Testis (tissue), 2 donors: ENCODE results near the gene SH3BP2.

ENCODE experiments used
- CTCF ChIP-seq, 3 experiments: fragments of 450-650 bp in 2 of 3; fragments of 200-600 bp in 1 of 3; sonication (generic) in 1 of 3; IDR thresholded peaks; one replicate each; pipeline ENCODE4 v1.5.1; 2016 to 2019; ENCODE audit warnings: antibody characterized with exemption in 3 of 3, mild to moderate bottlenecking in 2 of 3, moderate library complexity in 1 of 3
- POLR2A ChIP-seq: fragments of 450-650 bp; IDR thresholded peaks from one replicate; pipeline ENCODE4 v1.6.1; 2017; ENCODE audit warnings: antibody characterized with exemption, mild to moderate bottlenecking, moderate library complexity

DNA sequence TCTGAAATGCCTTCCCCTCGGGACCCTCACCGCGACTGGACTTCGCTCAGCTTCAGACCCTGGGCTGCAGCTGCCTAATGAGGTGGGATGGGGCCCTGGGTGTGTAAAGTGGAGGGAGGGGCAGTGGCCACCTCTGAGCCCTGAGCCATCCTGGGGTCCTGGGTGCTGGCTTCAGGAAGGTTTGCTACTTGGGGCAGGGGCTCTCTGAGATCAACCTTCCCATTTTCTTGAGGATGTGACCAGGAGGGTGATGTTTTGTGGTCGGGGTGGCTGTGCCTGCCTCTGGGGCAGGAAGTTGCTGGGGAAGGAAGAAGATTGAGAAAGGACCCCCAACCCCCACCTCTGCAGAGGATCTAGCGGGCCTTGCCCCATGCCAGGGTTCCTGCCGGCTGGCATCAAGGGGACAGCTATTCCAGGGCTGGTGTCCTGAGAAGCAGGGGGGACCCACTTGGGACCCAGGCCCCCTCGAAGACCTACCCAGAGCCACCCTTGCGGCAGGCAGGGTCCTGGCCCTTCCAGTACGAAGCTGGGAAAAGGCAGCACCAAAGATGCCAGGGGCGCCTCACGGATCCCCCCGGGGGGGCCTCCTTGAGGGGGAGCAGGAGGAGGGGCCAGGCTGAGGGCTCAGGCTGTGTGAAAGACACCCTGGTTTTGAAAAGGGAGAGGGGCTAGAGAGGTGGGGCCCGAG is 6.5 kb downstream of the SH3BP2 start:
- TF ChIP-seq CTCF (IDR thresholded peaks at IDR 0.05) (no peak), POLR2A (no peak)
